Fibroblast of lung (primary cell): ENCODE data around the gene FOXL1.

Experiments used
- CTCF ChIP-seq, 2 donors: IDR thresholded peaks in 1 of 2; conservative IDR thresholded peaks in 1 of 2; 1 replicate in 1 of 2; 2 replicates in 1 of 2; pipeline ENCODE4 v1.5.1; 2011 to 2012; ENCODE audit warnings: low read length in 2 of 2, control low read depth in 1 of 2, inconsistent platforms in 1 of 2, low read depth in 1 of 2, mild to moderate bottlenecking in 1 of 2
- EZH2 ChIP-seq: IDR thresholded peaks from 2 replicates; pipeline ENCODE4 v1.5.1; 2012; ENCODE audit warnings: low read length, control low read depth, mild to moderate bottlenecking; ENCODE audit errors: missing control alignments

- TF ChIP-seq EZH2, result no peak
- no peak for TF ChIP-seq CTCF (conservative IDR thresholded peaks at IDR 0.05 in 1 of 2, IDR thresholded peaks at IDR 0.05 in 1 of 2; ENCODE audit: low read depth in 1 of 2, low read length in 2 of 2)
These were observed 19.8 kb upstream of the FOXL1 start for GRCh38 chr16:86558355-86559193.
